Hepatocyte (in vitro differentiated cells): Measurements from ENCODE around the gene HSDL2.

Source experiments
- CTCF ChIP-seq: fragments of 200-600 bp; sonication (generic); IDR thresholded peaks from 2 replicates; pipeline ENCODE4 v1.5.1; 2016; ENCODE audit warnings: antibody characterized with exemption, mild to moderate bottlenecking; ENCODE audit not compliant: poor library complexity
- EZH2 ChIP-seq: fragments of 200-600 bp; sonication (generic); IDR thresholded peaks from 2 replicates; pipeline ENCODE4 v1.6.1; 2016; ENCODE audit warnings: antibody characterized with exemption, mild to moderate bottlenecking, borderline replicate concordance
- EZH2phosphoT487 ChIP-seq: fragments of 200-600 bp; sonication (generic); IDR thresholded peaks from one replicate; pipeline ENCODE4 v1.6.1; 2018; ENCODE audit warnings: antibody characterized with exemption, mild to moderate bottlenecking, low read depth, moderate library complexity; ENCODE audit not compliant: unreplicated experiment, severe bottlenecking

- TF ChIP-seq CTCF (no peak), EZH2 (no peak), EZH2phosphoT487 (no peak)
Observed at GRCh38 chr9:112443636-112444035, 63.7 kb downstream of the HSDL2 start.
